ENCODE results near the gene C6orf120.

The C6orf120 gene

DNA sequence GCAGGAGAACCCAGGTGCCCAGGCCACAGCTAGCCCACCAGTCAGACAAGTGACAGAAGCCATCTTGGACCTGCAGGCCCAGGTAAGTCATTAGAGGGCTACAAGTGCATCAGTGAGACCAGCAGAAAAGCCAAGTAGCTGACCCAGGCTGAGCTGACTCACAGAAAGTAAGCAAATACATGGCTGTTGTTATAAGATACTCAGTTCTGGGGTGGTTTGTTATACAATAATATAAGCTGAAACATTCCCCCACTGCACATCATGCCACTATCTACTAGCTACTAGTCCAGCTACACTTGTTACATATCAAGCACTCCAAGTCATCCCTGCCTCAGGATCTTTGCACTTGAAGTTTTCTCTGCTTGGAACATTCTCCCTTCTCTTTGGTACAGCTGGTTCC lies 39.4 kb downstream of the C6orf120 start:
- Histone ChIP-seq H3F3A (ENCODE audit: control insufficient read depth, insufficient read depth) (no peaks in the 10 kb centered on the region; the same call in 1 of the 2 replicates), H3K79me2 (ENCODE audit: control insufficient read depth, low read length) (no peaks in the 10 kb centered on the region), H4K20me1 (ENCODE audit: control insufficient read depth, insufficient read depth, low read depth, low read length) (no peaks in the 10 kb centered on the region), H3K4me1 (ENCODE audit: control insufficient read depth, low read length) (no peaks in the 10 kb centered on the region), H3K36me3 (ENCODE audit: control insufficient read depth, low read length) (no peaks in the 10 kb centered on the region; the same call in 1 of the 2 replicates), H3K9me2 (replicated peaks; ENCODE audit: control insufficient read depth, low read length) (no peaks in the 10 kb centered on the region), H3K27ac (ENCODE audit: low read depth, low read length) (no peak overlapping the region), H3K4me2 (ENCODE audit: low read length) (no peak overlapping the region), H3K4me3 (ENCODE audit: low read length) (no peak overlapping the region), H3K9me3 (ENCODE audit: control insufficient read depth, insufficient read depth, low read length) (no peaks in the 10 kb centered on the region), H3K27me3 (ENCODE audit: control insufficient read depth, low read length) (no peaks in the 10 kb centered on the region)
- no peak for TF ChIP-seq EZH2phosphoT487 (IDR thresholded peaks at IDR 0.05; ENCODE audit: borderline replicate concordance, low read length)
- TF ChIP-seq, protein P1, sequence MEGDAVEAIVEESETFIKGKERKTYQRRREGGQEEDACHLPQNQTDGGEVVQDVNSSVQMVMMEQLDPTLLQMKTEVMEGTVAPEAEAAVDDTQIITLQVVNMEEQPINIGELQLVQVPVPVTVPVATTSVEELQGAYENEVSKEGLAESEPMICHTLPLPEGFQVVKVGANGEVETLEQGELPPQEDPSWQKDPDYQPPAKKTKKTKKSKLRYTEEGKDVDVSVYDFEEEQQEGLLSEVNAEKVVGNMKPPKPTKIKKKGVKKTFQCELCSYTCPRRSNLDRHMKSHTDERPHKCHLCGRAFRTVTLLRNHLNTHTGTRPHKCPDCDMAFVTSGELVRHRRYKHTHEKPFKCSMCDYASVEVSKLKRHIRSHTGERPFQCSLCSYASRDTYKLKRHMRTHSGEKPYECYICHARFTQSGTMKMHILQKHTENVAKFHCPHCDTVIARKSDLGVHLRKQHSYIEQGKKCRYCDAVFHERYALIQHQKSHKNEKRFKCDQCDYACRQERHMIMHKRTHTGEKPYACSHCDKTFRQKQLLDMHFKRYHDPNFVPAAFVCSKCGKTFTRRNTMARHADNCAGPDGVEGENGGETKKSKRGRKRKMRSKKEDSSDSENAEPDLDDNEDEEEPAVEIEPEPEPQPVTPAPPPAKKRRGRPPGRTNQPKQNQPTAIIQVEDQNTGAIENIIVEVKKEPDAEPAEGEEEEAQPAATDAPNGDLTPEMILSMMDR (IDR thresholded peaks at IDR 0.05; ENCODE audit: low read depth, low read length, poor library complexity, severe bottlenecking): no peak

DNA sequence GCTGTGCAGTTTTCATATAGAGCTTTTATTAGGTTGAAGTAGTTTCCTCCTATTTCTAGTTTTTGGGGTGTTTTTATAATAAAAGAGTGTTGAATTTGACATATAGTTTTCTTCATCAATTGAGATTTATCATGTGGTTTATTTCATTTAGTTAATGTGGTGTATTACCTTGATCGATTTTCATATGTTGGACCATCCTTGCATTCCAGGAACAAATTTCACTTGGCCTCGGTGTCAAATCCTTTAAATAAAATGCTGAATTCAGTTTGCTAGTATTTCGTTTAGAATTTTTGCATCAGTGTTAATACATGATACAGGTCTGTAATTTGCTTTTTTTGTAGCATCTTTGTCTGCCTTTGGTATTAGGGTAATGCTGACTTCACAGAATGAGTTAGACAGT lies 43.5 kb downstream of the C6orf120 start:
- peaks cover 28% of the 10 kb centered on the region for H3K36me3 ChIP-seq (ENCODE audit: control insufficient read depth, low read length)
- no peak overlapping the region for H3K4me2 ChIP-seq (ENCODE audit: low read length)
- H3K27me3 ChIP-seq (ENCODE audit: control insufficient read depth, low read length): no peaks in the 10 kb centered on the region
- H3F3A ChIP-seq (ENCODE audit: control insufficient read depth, insufficient read depth): peaks cover 11% of the 10 kb centered on the region
- H3K4me3 ChIP-seq (ENCODE audit: low read length): no peak overlapping the region
- no peaks in the 10 kb centered on the region for H3K9me2 ChIP-seq (replicated peaks; ENCODE audit: control insufficient read depth, low read length)
- TF ChIP-seq, protein P1 (IDR thresholded peaks at IDR 0.05; ENCODE audit: low read depth, low read length, poor library complexity, severe bottlenecking): no peak
- TF ChIP-seq EZH2phosphoT487 (IDR thresholded peaks at IDR 0.05; ENCODE audit: borderline replicate concordance, low read length): no peak
- H3K4me1 ChIP-seq (ENCODE audit: control insufficient read depth, low read length): peaks cover 10% of the 10 kb centered on the region
- H3K79me2 ChIP-seq (ENCODE audit: control insufficient read depth, low read length): peaks cover 15% of the 10 kb centered on the region
- H4K20me1 ChIP-seq (ENCODE audit: control insufficient read depth, insufficient read depth, low read depth, low read length): peaks cover 4% of the 10 kb centered on the region; the same call in 1 of the 2 replicates
- no peak overlapping the region for H3K27ac ChIP-seq (ENCODE audit: low read depth, low read length)
- H3K9me3 ChIP-seq (ENCODE audit: control insufficient read depth, insufficient read depth, low read length): no peaks in the 10 kb centered on the region

DNA sequence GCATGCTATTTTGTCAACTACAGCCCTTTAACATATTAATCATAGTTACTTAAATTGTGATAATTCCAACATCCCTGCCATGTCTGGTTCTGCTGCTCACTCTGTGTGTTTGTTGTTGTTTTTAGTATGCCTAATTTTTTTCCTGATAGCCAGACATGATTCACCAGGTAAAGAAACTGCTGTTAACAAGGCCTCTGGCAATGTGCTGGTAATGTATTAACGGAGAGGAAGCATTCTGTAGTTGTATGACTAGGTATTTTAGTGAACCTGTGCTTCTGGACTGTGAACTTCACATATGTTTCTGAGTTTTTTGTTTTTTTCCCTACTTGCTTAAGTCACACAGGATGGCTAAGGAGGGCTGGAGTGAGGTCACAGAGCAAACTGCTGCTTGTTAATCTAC lies 44.6 kb downstream of the C6orf120 start:
- Histone ChIP-seq H3F3A (ENCODE audit: control insufficient read depth, insufficient read depth) (peaks cover 11% of the 10 kb centered on the region), H4K20me1 (ENCODE audit: control insufficient read depth, insufficient read depth, low read depth, low read length) (peaks cover 4% of the 10 kb centered on the region; the same call in 1 of the 2 replicates), H3K27me3 (ENCODE audit: control insufficient read depth, low read length) (no peaks in the 10 kb centered on the region), H3K9me2 (replicated peaks; ENCODE audit: control insufficient read depth, low read length) (no peaks in the 10 kb centered on the region), H3K4me3 (ENCODE audit: low read length) (no peak overlapping the region), H3K4me1 (ENCODE audit: control insufficient read depth, low read length) (peaks cover 12% of the 10 kb centered on the region), H3K9me3 (ENCODE audit: control insufficient read depth, insufficient read depth, low read length) (no peaks in the 10 kb centered on the region), H3K27ac (ENCODE audit: low read depth, low read length) (no peak overlapping the region), H3K36me3 (ENCODE audit: control insufficient read depth, low read length) (peaks cover 33% of the 10 kb centered on the region), H3K4me2 (ENCODE audit: low read length) (no peak overlapping the region), H3K79me2 (ENCODE audit: control insufficient read depth, low read length) (peaks cover 24% of the 10 kb centered on the region)
- TF ChIP-seq, protein P1 (IDR thresholded peaks at IDR 0.05; ENCODE audit: low read depth, low read length, poor library complexity, severe bottlenecking): no peak
- no peak for TF ChIP-seq EZH2phosphoT487 (IDR thresholded peaks at IDR 0.05; ENCODE audit: borderline replicate concordance, low read length)
